AG04450 (cell line): ENCODE measurements around the gene ANKDD1B. TPM values are rescaled to one million over a fixed set of nuclear protein-coding genes. Genes with fewer than 3 reads are reported as not detected.
"Not testable (repeated sequence)": the region's sequence is repeated elsewhere in the genome, so short reads cannot be mapped to it uniquely, and the experiment has no call there.

ENCODE experiments used
- CTCF ChIA-PET: fragments of 300-600, 350-600 bp; formaldehyde crosslinking; extraction: SDS; loops from one replicate; lab custom pipeline; 2022; ENCODE audit warnings: antibody characterized with exemption, inconsistent platforms; lab: Charles Lee
- POLR2A ChIA-PET: fragments of 350-600 bp; formaldehyde crosslinking; extraction: SDS; loops from one replicate; lab custom pipeline; 2021; ENCODE audit warnings: antibody characterized with exemption, inconsistent platforms; lab: Yijun Ruan, JAX
- DNase-seq: peaks from one replicate; pipeline ENCODE4 v3.0.0-alpha.2; 2011; ENCODE audit warnings: low read depth, low spot score
- H3K27ac ChIP-seq: one replicate; pipeline ENCODE4 v1.5.1; 2012; ENCODE audit warnings: low read depth, low read length, control low read depth
- H3K27me3 ChIP-seq: one replicate; pipeline ENCODE4 v1.6.0; 2012; ENCODE audit warnings: low read length; ENCODE audit not compliant: control insufficient read depth, insufficient read depth
- H3K4me3 ChIP-seq: 2 replicates; pipeline ENCODE4 v1.5.1; 2011; ENCODE audit warnings: mild to moderate bottlenecking, low read depth, low read length, control low read depth
- H3K9me3 ChIP-seq: 2 replicates; pipeline ENCODE4 v1.5.1; 2012; ENCODE audit warnings: low read length; ENCODE audit not compliant: control insufficient read depth, insufficient read depth
- polyA plus RNA-seq: library from polyadenylated mRNA; depleted of rRNA; stranded (reverse); fragments of >200 nt; gene quantifications from 2 replicates; pipeline ENCODE4 v1.2.3, GENCODE V29; 2011
- TF ChIP-seq, protein P1 (sequence below): IDR thresholded peaks from 2 replicates; pipeline ENCODE4 v1.5.1; 2011; ENCODE audit warnings: low read depth, low read length, control low read depth, inconsistent platforms

Gene ANKDD1B
- polyA plus RNA-seq, 1 experiment = 0.06 TPM

DNA sequence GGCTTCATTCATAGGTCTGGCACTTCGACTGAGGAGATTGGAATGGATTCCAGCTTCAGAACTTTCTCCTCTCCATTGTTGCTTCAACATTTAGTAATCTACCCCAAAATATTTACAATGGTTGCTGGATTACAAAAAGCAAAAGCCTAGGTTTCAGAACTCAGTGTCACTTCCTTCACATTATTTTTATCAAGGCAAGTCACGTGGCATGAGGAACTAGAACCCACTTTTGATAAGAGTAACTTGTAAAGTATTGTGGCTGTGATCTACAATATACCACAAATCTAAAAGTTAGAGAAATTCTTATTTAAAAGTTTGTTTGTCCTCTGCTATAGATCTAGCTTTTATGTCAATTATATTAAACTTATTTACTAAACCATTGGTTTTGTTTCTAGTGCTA, 39.7 kb upstream of the ANKDD1B start:
- ChIA-PET CTCF (no interaction called here), POLR2A (no interaction called here)
- DNase-seq = no peak
- Histone ChIP-seq H3K27ac (no peak overlapping the region), H3K9me3 (no peaks in the 10 kb centered on the region), H3K27me3 (no peaks in the 10 kb centered on the region), H3K4me3 (no peak overlapping the region)
- TF ChIP-seq, protein P1, sequence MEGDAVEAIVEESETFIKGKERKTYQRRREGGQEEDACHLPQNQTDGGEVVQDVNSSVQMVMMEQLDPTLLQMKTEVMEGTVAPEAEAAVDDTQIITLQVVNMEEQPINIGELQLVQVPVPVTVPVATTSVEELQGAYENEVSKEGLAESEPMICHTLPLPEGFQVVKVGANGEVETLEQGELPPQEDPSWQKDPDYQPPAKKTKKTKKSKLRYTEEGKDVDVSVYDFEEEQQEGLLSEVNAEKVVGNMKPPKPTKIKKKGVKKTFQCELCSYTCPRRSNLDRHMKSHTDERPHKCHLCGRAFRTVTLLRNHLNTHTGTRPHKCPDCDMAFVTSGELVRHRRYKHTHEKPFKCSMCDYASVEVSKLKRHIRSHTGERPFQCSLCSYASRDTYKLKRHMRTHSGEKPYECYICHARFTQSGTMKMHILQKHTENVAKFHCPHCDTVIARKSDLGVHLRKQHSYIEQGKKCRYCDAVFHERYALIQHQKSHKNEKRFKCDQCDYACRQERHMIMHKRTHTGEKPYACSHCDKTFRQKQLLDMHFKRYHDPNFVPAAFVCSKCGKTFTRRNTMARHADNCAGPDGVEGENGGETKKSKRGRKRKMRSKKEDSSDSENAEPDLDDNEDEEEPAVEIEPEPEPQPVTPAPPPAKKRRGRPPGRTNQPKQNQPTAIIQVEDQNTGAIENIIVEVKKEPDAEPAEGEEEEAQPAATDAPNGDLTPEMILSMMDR = no peak

DNA sequence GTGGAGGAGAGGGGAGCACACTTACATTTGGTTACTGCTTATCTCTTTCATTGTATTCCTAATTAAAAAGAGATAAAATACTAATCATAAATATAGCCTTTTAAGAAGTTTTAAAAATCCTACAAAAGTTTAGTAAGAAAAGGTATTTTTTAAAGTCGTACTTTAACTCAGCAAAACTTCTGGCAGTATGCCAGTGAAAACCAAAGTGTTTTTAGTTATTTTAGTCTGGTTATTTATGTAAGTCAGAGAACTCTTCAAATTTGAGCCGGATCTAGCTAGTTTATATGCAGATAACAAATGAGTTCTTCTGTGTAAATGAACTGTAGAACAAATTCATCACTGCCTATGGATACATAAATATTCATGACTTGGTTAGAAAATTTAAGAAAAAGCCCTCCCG, 36.5 kb upstream of the ANKDD1B start:
- Histone ChIP-seq H3K4me3 (no peak overlapping the region), H3K27me3 (no peaks in the 10 kb centered on the region), H3K27ac (no peak overlapping the region), H3K9me3 (no peaks in the 10 kb centered on the region)
- DNase-seq = no peak
- POLR2A ChIA-PET = no interaction called here
- TF ChIP-seq, protein P1 = no peak
- CTCF ChIA-PET = no interaction called here

DNA sequence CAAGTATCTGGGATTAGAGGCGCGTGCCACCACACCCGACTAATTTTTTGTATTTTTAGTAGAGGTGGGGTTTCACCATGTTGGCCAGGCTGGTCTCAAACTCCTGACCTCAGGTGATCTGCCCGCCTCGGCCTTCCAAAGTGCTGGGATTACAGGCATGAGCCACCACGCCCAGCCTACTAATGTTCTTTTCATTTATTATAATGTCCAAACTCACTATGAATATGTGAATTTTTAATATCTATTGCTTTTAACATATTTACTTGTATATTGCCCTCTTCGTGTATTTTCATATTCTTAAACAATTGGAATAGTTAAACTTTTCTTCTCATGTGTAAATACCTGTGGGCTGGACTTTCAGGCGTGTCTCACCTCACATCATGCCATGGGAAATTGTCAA, 33.0 kb upstream of the ANKDD1B start:
- H3K4me3 ChIP-seq, POLR2A ChIA-PET, H3K27me3 ChIP-seq, H3K27ac ChIP-seq, DNase-seq, CTCF ChIA-PET, H3K9me3 ChIP-seq: not testable (repeated sequence)

DNA sequence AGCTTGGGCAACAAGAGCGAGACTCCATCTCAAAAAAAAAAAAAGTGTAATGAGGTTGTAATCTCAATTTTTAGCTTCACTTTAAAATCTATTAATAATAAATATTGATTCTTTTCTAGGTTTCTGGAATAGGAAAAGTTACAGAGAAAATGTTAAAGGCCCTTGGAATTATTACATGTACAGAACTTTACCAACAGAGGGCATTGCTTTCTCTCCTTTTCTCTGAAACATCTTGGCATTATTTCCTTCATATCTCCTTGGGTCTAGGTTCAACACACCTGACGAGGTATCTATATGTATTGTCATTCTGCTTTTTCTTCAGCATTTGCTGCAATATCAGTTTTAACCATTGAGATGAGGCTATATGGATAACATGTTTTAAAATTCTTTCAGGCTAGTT, 26.6 kb upstream of the ANKDD1B start:
- Histone ChIP-seq H3K27me3 (no peaks in the 10 kb centered on the region), H3K27ac (no peak overlapping the region), H3K4me3 (no peak overlapping the region), H3K9me3 (no peaks in the 10 kb centered on the region)
- ChIA-PET CTCF (interaction anchor here (0.5 to 0.7 kb wide), 3 partner anchors 16 to 142 kb away, joined by 3 to 4 read pairs (median 4); no protein-coding TSS in a partner anchor), POLR2A (no interaction called here)
- DNase-seq = no peak
- TF ChIP-seq, protein P1 = peak; percentile 35

- DNase-seq = no peak
- Histone ChIP-seq H3K9me3 (no peaks in the 10 kb centered on the region), H3K27ac (no peak overlapping the region), H3K27me3 (no peaks in the 10 kb centered on the region), H3K4me3 (no peak overlapping the region)
- POLR2A ChIA-PET = no interaction called here
- CTCF ChIA-PET = interaction anchor here (1.2 kb wide), 1 partner anchor 93 kb away, joined by 3 read pairs; no protein-coding TSS in a partner anchor
- TF ChIP-seq, protein P1 = no peak
Measured at GRCh38 chr5:75588666-75589065, 22.6 kb upstream of the ANKDD1B start.

- no peaks in the 10 kb centered on the region for H3K9me3 ChIP-seq
- no peak overlapping the region for H3K27ac ChIP-seq
- POLR2A ChIA-PET = no interaction called here
- H3K4me3 ChIP-seq = no peak overlapping the region
- TF ChIP-seq, protein P1 = no peak
- H3K27me3 ChIP-seq = no peaks in the 10 kb centered on the region
- no peak for DNase-seq
- CTCF ChIA-PET = no interaction called here
Measured at GRCh38 chr5:75600535-75600934, 10.7 kb upstream of the ANKDD1B start.
